ELF-1 (cell line): Measurements from ENCODE around the gene TRAPPC12.
"Not testable (repeated sequence)": the region's sequence is repeated elsewhere in the genome, so short reads cannot be mapped to it uniquely, and the experiment has no call there.

ENCODE experiments used
- DNase-seq: peaks from one replicate; pipeline ENCODE4 v3.0.0-alpha.2; 2016; ENCODE audit warnings: low read depth, low spot score

TRAPPC12 gene

DNA sequence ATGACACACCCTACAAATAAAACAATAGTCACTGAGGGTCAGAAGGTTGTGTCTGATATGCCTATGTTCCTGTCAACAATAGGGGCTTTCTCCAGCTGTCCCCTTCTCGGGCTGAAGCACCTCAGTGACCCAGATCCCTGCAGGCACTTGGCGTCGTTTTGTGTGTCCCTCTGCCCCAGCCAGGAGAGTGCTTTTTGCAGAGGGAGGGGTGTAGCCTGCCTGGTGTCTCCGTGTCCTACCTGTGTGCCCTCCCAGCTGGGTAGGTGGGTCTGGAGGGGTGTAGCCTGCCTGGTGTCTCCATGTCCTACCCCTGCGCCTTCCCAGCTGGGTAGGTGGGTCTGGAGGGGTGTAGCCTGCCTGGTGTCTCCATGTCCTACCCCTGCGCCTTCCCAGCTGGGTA lies 74.5 kb downstream of the TRAPPC12 start:
- DNase-seq, result not testable (repeated sequence)

DNA sequence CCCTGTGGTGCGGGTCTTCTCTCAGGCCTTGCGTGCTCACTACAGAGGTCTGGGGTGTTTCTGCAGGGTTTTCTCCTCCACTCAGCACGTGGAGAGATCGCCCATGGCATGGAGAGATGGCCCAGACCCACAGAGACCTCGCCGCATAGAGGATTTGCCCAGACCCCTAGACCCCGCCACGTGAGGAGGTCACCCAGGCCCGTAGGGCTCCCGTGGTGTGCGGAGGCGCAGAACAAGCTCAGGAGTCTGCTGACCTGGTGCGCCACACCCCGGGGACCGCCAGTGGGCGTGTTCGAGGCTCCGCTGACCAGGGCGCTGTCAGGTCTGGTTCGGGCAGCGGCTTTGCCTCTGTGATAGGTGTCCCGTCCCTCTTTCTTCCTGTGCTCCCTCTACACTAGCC lies 75.3 kb downstream of the TRAPPC12 start:
- no peak for DNase-seq

DNA sequence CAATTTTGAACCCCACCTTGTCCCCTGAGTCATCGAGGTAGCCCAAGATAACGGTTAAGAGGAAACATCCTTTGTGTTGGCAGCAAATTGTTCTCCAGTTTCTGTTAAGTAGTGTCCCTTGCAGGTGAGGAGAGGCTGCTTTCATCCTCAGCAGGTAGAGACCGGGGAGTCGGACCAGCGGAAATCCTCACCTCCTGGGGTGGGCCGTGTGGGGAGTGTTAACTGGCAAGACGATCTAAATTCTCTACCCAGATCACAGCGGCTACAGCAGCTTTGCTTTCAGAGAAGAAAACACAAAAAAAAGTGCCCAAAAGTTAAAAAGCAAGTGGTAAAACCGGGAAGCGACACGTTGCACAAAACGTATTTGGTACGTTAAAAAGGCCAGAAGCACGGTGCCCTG lies 76.6 kb downstream of the TRAPPC12 start:
- DNase-seq, result no peak

DNA sequence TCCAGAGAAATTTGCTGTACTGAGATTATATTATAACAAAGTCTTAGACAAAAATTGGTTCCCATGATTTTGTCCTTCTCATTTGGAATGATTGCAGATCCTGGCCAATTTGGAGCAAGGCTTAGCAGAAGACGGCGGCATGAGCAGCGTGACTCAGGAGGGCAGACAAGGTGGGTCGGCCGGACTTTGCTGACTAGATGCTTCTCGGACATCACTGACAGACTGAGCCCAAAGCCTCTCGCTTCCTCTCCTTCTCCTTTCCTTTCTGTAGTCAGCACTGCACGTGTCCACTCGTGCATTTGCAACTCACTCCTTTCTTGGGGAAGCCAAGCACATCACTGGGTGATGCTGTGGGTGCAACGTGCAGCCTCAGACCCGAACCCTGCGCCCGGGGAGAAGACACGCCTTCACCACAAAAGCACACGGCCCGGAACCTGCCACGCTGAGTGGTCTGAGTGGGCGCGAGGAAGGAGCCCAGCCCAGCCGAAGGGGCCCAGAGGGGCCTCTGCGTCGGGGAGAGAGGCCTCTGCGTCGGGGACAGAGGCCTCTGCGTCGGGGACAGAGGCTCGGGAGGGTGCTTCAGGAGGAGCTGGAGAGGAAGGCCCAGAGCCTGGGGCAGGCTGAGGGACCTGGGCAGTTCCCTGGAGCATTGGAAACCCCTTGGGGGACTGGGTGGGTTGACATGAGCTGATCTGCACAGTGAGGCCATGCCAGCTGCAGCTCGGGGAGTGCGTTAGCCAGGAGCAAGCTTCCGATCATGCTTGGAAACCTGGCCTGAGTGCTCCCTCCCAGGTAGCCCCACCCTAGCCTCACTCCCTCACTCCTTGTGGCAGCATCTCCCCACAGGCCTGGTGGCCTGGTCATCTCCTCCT lies 78.3 kb downstream of the TRAPPC12 start:
- DNase-seq, result no peak

DNA sequence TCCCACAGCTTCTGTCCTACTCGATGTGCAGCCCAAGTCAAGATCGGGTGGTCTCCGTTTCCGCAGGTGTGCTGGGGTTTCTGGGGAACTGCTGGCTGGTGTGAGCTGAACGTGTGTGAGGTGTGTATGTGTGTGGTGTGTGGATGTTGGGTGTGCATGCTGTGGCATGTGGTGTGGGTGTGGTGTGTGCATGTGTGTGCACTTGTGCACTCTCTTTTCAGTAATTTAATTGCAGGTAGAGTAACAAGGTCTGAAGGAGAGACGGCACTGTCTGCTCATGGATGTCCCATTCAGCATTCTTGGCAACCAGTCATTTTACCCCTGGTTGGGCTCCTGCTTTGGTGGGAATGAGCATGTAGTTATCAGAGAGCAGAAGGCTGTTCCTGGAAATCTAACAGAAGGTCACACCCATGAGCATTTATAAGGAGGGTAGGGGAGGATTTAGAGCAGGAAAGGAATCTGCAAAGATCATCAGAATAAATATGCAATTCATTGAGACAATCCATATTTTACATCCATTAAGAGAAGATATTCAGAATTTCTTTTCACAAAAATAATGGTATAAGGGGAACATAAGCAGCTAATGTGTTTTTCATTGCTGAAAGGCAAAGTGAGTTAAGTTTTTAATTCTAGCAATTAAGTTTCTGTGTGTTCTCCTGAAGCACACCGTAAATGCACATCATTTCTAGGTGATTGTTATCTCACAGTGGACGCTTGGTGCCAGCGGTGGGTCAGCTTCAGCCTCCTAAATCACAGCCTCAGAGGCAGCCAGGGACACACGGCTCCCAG lies 79.1 kb downstream of the TRAPPC12 start:
- DNase-seq, result no peak

DNA sequence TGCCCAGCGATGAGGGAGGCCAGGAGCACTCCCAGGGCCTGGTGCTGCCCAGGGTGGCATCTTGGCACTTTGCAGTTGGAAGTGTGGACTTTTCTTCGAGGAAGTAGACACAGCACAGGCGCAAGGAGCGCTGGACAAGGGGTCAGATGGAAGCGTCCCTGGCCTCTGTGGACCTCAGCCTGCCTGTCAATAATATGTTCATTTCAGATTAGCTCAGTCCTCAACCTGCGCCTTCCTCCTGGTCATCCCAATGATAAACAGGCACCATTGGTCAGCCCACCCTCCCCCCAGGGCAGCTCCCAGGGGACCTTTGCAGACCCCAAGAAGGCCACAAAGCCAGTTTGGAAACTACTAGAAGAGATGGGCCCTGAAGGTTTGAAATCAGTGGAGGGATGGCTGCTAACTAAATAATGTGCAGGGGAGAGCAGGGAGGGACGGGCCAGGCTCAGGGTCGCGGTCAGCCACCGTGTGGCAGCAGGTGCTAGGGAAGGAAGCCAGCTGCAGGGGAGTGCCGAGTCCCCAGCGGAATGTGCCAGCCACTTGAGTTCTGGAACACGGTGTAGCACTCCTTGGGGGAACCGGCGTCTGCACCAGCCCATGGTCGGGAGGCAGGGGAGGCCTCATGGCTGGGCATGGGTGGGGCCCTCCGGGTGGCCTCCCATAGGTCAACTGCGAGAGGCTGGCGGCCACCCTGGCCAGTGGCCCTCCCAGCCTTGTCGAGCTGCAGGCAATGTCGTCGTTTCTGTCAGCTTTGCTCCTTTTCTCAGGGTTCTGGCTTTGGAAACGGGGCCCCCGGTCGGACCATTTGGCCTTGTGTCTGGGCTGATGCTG lies 79.9 kb downstream of the TRAPPC12 start:
- DNase-seq, result no peak

DNA sequence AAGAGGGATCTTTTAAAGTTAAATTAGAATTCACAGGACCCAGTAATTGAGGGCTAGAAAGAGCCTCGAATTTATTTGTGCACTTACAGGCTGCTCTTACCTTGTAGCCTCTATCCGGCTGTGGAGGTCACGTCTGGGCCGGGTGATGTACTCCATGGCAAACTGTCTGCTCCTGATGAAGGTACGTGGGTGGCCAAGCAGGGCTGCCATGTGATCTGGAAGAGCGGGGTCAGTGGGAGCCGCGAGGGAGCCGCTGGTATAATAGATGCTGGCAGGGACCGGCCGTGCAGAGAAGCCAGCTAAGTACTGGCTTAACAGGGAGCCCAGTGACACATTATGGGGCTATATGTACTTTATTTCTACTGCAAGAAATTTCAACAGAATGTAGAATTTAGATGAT lies 80.7 kb downstream of the TRAPPC12 start:
- no peak for DNase-seq

DNA sequence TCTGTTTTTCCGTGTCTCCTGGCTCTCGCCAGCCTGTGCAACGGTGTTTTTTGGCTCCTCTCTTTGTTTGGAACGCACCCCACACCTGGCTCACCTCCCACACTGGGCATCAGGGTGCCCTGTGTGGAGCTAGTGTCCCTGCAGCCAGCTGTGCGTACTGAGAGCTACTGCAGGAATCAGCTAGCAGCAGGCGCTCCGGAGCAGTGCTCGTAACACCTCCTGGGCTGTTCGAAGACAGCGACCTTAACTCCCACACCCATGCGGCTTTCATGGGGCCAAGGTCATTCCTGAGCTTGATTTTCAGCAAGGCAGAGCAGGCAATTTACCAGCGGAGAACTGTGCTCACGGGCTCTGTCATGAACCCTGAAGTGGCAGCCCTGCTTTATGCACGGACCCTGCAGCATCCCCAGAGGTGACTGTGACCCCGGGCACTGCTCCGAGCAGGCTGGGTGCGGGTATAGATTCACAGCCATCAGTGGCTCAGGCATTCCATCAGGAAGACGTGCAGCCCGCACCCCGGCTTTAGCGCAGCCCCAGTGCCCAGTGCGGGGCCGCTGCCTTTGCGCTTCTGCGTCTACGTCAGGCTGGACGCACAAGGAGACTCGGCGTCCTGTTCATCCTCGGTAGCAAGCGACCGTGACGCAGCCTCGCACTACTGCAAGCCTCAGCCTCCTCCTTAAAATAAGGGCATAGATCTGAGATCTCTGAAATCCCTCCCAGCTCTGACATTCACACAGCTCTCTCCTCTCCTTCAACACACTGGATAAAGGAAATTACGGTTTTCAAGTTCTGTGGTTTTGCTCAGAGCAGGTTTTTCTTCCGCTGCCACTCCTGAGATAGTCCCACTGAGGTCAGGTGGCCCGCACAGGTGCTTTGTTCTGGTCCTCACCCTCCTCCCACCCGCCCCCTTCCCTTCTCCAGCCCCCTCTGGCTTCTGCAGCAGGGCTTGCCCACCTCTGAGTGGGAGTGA lies 81.6 kb downstream of the TRAPPC12 start:
- no peak for DNase-seq

DNA sequence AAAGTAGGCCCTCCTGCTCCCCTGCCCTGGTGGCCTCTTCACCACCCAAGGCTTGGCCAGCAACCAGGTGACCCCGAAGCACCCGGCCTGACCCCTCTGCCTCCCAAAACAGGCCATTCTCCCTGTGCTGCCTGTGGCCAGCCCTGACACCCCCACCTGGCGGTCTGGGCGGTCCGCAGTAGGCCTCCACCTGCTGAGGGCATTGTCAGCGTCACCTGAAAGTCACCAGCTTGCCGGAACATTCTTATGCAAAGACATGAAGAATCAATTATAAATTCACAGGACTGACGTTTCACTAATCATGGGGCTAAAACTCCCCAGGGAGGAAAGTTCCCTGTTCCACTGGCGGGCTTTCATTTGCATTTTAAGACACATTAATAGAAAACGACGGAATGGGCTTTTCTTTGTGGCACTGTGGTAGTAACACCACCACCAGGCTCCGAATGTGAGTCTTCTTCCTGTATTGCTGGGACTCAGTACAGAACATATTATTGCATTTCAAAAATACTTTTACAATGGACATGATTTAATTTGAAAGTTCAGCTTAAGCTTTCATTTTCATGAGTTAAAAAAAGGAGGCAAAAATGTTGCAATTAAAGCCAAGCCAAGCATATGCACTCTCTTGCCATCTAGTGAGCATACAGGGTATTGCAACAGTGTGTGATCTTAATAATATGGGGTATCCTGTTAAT lies 82.5 kb downstream of the TRAPPC12 start:
- no peak for DNase-seq

DNA sequence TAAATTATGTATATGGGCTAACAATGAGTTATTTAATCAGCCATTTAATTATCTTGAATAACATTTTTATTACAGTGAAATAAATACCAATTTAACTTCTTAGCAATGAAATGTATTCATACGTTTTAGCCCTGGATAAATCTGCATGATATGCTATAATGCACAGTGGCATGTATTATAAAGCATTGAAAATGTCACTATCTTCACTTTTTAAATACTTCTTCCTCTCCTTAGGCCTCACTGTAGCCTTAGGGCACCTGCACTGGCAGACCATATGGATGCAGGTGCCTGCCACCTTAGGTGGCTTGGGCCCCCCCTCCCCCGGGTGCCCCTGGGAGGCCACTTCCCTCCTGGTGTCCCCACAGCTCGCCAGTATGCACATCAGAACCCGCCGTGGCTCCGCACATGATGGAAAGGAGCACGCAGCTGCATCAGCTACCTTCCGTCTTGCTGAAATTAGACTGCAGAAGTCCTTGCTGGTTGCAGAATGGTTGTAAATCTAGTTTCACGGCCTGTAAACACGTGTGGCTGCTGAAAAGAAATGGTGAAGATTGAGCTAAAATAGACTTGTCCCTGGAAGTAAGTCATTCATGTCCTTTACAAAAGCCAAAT lies 83.1 kb downstream of the TRAPPC12 start:
- no peak for DNase-seq

DNA sequence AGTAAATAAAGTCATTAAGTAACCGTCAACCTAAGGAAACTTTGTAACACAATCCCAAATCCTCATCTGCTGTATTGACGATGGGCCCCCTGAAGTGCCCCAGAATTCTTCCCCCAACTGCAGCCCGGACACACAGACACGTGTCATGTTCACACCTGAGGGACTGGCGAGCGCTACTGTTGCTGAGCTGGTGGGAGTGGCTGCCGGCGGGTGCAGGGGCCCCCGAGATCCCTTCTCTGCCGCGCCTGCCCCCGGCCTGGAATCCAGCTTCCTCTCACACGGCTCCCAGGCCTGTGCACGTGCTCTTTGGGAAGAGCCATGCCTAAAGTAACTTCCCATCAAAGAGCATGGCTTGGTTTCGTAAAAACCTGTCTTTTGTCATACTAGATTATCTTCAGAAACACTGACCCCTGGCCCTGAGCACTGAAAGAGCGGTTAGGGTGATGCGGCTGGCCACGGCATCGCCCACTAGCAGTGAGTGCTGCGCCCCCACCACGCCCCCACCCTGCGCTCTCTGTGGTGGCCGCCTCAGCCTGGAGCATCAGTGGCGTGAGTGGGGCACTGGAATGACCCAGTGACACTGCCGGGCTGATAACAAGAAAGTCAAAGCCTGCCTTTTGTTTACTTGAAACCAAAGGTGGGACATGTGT lies 83.8 kb downstream of the TRAPPC12 start:
- DNase-seq, result no peak

DNA sequence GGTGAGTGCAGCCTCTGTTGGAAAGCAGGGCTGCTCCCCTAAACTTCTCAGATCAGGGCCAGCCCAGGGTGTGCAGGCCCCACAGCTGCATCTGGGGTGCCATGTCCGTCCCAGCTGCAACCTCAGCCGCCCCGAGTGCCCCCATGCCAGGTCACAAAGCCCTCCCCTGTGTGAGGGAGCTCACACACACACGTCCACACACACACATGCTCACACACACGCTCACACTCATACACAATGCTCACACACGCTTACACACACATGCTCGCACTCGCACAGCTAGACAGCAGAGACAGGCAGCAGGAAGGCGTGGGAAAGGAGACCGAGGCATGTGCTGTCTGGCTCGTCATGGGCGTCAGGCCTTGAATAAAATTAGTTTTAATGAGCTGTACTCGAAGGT lies 84.5 kb downstream of the TRAPPC12 start:
- DNase-seq, result no peak

DNA sequence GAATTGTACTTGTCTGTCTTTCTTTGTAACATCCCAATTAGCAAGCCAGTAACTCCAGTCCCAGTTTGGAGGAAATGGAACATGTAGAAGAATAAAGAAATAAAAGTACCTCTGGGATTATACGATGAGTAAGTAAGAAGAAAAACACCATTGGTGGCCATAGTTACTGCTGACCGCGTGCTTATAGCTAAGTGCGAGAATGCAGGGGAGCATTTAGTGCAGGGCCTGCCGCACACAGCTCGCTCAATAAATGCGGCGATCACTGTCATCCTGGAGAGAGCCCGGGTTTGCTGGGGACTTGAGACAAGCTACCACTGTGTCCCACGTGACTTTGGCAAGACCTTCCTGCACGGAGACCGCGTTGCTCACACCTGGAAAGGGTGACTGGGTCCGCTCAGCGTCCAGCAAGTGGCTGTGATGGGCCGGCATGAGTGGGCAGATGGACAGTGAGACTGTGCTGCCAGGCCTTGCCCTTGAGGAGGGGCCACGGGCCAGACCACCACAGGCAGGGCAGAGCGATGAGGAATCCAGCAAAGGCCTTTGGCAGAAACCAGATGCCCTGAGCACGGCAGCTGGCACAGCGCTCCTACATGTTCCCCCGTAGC lies 85.0 kb downstream of the TRAPPC12 start:
- DNase-seq, result no peak

DNA sequence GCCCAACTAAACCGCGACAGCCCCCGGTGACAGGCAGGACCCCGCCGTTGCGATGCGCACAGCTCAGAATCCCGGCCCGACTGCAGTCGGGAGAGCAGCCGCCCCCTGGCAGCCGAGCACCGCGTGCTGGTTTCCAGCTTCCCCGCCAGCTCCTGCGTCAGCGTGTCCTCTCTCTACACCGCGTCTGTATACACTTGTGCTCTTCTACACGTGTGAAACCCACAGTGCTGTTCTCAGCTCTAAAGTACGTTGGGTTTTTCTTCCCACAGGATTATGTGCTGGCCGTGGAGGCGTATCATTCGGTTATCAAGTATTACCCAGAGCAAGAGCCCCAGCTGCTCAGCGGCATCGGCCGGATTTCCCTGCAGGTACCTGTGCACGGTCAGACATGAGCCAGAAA lies 85.8 kb downstream of the TRAPPC12 start:
- DNase-seq, result no peak

DNA sequence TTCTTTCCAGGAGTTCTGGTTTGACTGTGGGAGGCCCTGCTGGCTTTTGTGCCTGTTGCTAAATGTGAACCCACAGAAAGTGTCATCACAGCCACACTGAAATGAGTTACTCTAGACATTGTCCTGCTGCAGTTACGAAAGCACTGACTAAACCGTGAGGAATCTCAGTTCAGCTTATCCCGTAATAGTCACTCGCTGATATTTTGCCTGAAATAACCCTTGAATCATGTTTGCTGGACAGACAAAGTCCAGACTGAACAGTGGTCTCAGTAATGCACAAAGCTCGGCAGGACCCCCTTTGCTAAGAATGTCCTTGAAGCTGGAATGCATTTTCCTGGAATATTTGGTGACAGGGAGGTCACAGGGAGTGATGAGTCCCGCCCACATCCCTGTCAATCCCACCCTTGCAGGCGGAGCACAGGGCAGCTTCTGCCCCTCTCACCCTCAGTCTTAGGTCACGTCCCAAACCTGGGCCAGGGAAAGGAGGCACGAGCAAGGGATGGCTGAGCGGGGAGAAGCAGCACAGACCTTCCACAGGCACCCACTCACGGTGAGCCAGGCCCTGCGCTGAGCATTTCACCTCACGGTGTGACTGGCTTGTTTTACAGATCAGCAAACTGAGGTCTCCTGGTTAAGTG lies 86.5 kb downstream of the TRAPPC12 start:
- DNase-seq, result no peak

DNA sequence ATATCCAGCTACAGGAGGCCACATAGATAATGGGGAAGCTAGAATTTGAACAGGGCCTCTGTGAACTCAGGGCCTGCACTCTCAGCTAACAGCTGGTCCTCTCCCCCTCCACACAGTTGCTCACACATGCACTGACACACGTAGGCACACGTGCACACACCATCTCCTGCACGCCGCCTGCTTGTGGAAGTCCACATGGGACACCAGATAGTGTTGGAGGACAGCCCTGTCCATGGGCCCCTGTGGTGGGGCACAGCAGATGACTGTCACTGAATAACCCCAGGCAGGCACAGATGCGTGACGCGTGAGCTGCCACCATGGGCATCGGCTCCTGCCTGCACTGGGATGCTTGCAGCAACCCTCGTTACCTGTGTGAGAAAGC lies 87.0 kb downstream of the TRAPPC12 start:
- no peak for DNase-seq

DNA sequence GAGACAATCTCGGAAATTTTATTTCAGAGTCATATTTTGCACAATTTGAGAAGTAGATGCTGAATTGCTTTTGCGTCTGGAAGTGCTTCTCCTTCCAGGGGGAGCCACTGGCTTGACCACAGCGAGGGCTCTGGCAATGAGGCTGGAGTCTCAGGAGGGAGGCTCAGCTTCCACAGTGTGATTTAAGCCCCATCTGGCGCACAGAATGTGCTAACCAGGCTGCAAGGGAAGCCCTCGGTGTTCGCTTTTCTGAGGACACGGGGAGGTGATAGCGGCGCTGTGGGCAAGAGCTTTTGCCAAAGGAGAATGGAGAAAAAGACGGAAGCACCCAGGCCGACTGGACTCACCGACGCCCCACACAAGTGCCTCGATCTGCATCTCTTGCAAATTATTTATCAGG lies 87.5 kb downstream of the TRAPPC12 start:
- no peak for DNase-seq

DNA sequence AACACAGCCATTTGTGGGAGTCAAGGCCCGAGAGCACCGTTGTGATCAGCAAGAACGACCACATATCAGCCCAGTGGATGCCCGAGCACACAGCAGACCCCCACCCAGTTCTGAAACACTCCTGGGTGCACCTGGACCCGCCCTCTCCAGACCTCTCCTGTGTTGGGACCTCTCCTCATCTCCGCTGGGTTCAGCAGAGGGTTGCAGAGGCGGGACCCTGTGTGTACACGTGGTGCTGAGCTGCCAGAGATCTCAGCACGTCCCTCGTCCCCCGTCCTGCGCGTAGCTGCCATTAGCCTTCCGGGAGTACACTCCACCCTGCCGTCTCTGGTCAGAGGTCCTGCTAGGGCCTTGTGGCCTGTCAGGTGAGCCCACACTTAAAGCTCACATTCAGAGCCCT lies 88.2 kb downstream of the TRAPPC12 start:
- no peak for DNase-seq
